Measurements from ENCODE around the gene ZNF217. TPM values are rescaled to one million over a fixed set of nuclear protein-coding genes. Genes with fewer than 3 reads are reported as not detected.
"Not testable (repeated sequence)": the region's sequence is repeated elsewhere in the genome, so short reads cannot be mapped to it uniquely, and the experiment has no call there.

Gene ZNF217
- polyA plus RNA-seq, 3 donors = 10.5 to 41.5 (median 24.4) TPM

- Mint-ChIP-seq H3K27me3 (ENCODE audit: low read depth in 3 of 3) (no peaks in the 10 kb centered on the region), H3K4me1 (peaks cover 51% of the 10 kb centered on the region), H3K4me3 (no peak overlapping the region), H3K27ac (peak overlapping the region in 5 of 7 donors; percentile 21 to 92 (median 84)), H3K9me3 (peaks cover 0 to 2% (median 0%) of the 10 kb centered on the region in 7 donors), H3K36me3 (no peaks in the 10 kb centered on the region)
- Histone ChIP-seq H2AFZ (ENCODE audit: insufficient read depth, low read depth, low read length, poor library complexity, severe bottlenecking) (no peak overlapping the region), H3K9me3 (replicated peaks in 1 of 2; ENCODE audit: control insufficient read depth in 1 of 2, insufficient read depth in 1 of 2, low read length in 2 of 2) (no peaks in the 10 kb centered on the region), H3K4me2 (replicated peaks; ENCODE audit: extremely low read depth, low read length, poor library complexity, severe bottlenecking) (peak overlapping the region; percentile 71), H3K27ac (ENCODE audit: low read depth in 1 of 2, low read length in 2 of 2) (peak overlapping the region in 1 of 2 donors; percentile 85), H3K27me3 (ENCODE audit: control insufficient read depth in 2 of 2, insufficient read depth in 2 of 2, low read length in 2 of 2) (no peaks in the 10 kb centered on the region), H3K36me3 (replicated peaks in 1 of 2; ENCODE audit: control insufficient read depth in 1 of 2, insufficient read depth in 2 of 2, low read length in 2 of 2) (no peaks in the 10 kb centered on the region), H4K20me1 (ENCODE audit: insufficient read depth, low read length) (no peaks in the 10 kb centered on the region), H3K79me2 (ENCODE audit: insufficient read depth, low read length) (peaks cover 18% of the 10 kb centered on the region), H3K4me1 (ENCODE audit: control insufficient read depth in 1 of 2, insufficient read depth in 2 of 2, low read length in 2 of 2) (peaks cover 28 to 53% of the 10 kb centered on the region in 2 donors), H3K4me3 (replicated peaks in 1 of 3; ENCODE audit: low read depth in 2 of 3, low read length in 3 of 3) (peak overlapping the region in 1 of 3 experiments; percentile 89), H3K9ac (ENCODE audit: insufficient read depth, low read length, poor library complexity, severe bottlenecking) (no peak overlapping the region)
- 52% methylated on average over 2 of the region's 3 CpGs for WGBS (ENCODE audit: insufficient coverage)
- intact Hi-C loops (cut with micrococcal nuclease) = loop anchor here in 1 of 2 donors (5.0 kb wide), 1 partner anchor 45 kb away; no protein-coding TSS in a partner anchor
- no peak for TF ChIP-seq CTCF (IDR thresholded peaks at IDR 0.05)
- DNase-seq = no peak
Observed at GRCh38 chr20:53597030-53597482, 3.4 kb upstream of the ZNF217 start.

- peak overlapping the region in 2 of 3 experiments; percentile 10 to 89 for H3K4me3 ChIP-seq (replicated peaks in 1 of 3; ENCODE audit: low read depth in 2 of 3, low read length in 3 of 3)
- H3K9me3 ChIP-seq (replicated peaks in 1 of 2; ENCODE audit: control insufficient read depth in 1 of 2, insufficient read depth in 1 of 2, low read length in 2 of 2); H2AFZ ChIP-seq (ENCODE audit: insufficient read depth, low read depth, low read length, poor library complexity, severe bottlenecking); H3K27me3 Mint-ChIP-seq (ENCODE audit: low read depth in 3 of 3); H4K20me1 ChIP-seq (ENCODE audit: insufficient read depth, low read length); H3K27me3 ChIP-seq (ENCODE audit: control insufficient read depth in 2 of 2, insufficient read depth in 2 of 2, low read length in 2 of 2); H3K36me3 ChIP-seq (replicated peaks in 1 of 2; ENCODE audit: control insufficient read depth in 1 of 2, insufficient read depth in 2 of 2, low read length in 2 of 2); H3K9me3 Mint-ChIP-seq; H3K36me3 Mint-ChIP-seq: not testable (repeated sequence)
- Mint-ChIP-seq H3K27ac (peak overlapping the region; percentile 74 to 92 (median 85)), H3K4me3 (peak overlapping the region; percentile 58 to 73), H3K4me1 (peaks cover 51% of the 10 kb centered on the region)
- peak in 1 of 3 donors; percentile 53 for DNase-seq
- peaks cover 28 to 53% of the 10 kb centered on the region in 2 donors for H3K4me1 ChIP-seq (ENCODE audit: control insufficient read depth in 1 of 2, insufficient read depth in 2 of 2, low read length in 2 of 2)
- peak overlapping the region; percentile 15 for H3K9ac ChIP-seq (ENCODE audit: insufficient read depth, low read length, poor library complexity, severe bottlenecking)
- peak overlapping the region; percentile 71 for H3K4me2 ChIP-seq (replicated peaks; ENCODE audit: extremely low read depth, low read length, poor library complexity, severe bottlenecking)
- peak overlapping the region in 1 of 2 donors; percentile 85 for H3K27ac ChIP-seq (ENCODE audit: low read depth in 1 of 2, low read length in 2 of 2)
- intact Hi-C loops (cut with micrococcal nuclease) = loop anchor here in 1 of 2 donors (5.0 kb wide), 1 partner anchor 46 kb away; no protein-coding TSS in a partner anchor
- peaks cover 25% of the 10 kb centered on the region for H3K79me2 ChIP-seq (ENCODE audit: insufficient read depth, low read length)
- 75% methylated on average over 1 of the region's 12 CpGs for WGBS (ENCODE audit: insufficient coverage)
Observed at GRCh38 chr20:53596189-53597001, 2.8 kb upstream of the ZNF217 start.

- peak overlapping the region; percentile 46 to 92 (median 84) for H3K27ac Mint-ChIP-seq
- not testable (repeated sequence) for H4K20me1 ChIP-seq (ENCODE audit: insufficient read depth, low read length); H3K36me3 Mint-ChIP-seq; H3K27me3 Mint-ChIP-seq (ENCODE audit: low read depth in 3 of 3); H3K9ac ChIP-seq (ENCODE audit: insufficient read depth, low read length, poor library complexity, severe bottlenecking); H2AFZ ChIP-seq (ENCODE audit: insufficient read depth, low read depth, low read length, poor library complexity, severe bottlenecking); DNase-seq; H3K27me3 ChIP-seq (ENCODE audit: control insufficient read depth in 2 of 2, insufficient read depth in 2 of 2, low read length in 2 of 2); H3K36me3 ChIP-seq (replicated peaks in 1 of 2; ENCODE audit: control insufficient read depth in 1 of 2, insufficient read depth in 2 of 2, low read length in 2 of 2); H3K9me3 ChIP-seq (replicated peaks in 1 of 2; ENCODE audit: control insufficient read depth in 1 of 2, insufficient read depth in 1 of 2, low read length in 2 of 2); H3K9me3 Mint-ChIP-seq
- H3K4me1 ChIP-seq (ENCODE audit: control insufficient read depth in 1 of 2, insufficient read depth in 2 of 2, low read length in 2 of 2) = peaks cover 25 to 46% of the 10 kb centered on the region in 2 donors
- H3K27ac ChIP-seq (ENCODE audit: low read depth in 1 of 2, low read length in 2 of 2) = peak overlapping the region in 1 of 2 donors; percentile 85
- intact Hi-C loops (cut with micrococcal nuclease) = loop anchor here in 1 of 2 donors (5.0 kb wide), 1 partner anchor 47 kb away; no protein-coding TSS in a partner anchor
- peak overlapping the region in 1 of 3 experiments; percentile 89 for H3K4me3 ChIP-seq (replicated peaks in 1 of 3; ENCODE audit: low read depth in 2 of 3, low read length in 3 of 3)
- H3K4me1 Mint-ChIP-seq = peaks cover 46% of the 10 kb centered on the region
- peaks cover 31% of the 10 kb centered on the region for H3K79me2 ChIP-seq (ENCODE audit: insufficient read depth, low read length)
- WGBS (ENCODE audit: insufficient coverage) = no CpG with 5 or more reads among the region's 3 CpGs
- H3K4me2 ChIP-seq (replicated peaks; ENCODE audit: extremely low read depth, low read length, poor library complexity, severe bottlenecking) = peak overlapping the region; percentile 71
- H3K4me3 Mint-ChIP-seq = peak overlapping the region in 1 of 2 donors; percentile 65
Observed at GRCh38 chr20:53595742-53596141, 2.1 kb upstream of the ZNF217 start.

All from CD14-positive monocyte (primary cell).